GM12878 (cell line): ENCODE measurements around the gene ANKRD33B. TPM values are rescaled to one million over a fixed set of nuclear protein-coding genes. Genes with fewer than 3 reads are reported as not detected.
A peak's percentile ranks its signal among the peaks of the same experiment; 100 is the strongest.

ENCODE experiments used
- ATAC-seq: fragments of 200-7000 bp; cut with Tn5 transposase; 3 replicates; pipeline ENCODE4 v1.9.1; 2020; ENCODE audit warnings: mild to moderate bottlenecking, moderate library complexity
- BruUV-seq: library from RNA; stranded (reverse); fragments of 400-500 nt; replicated peaks from 2 replicates; lab custom pipeline; 2021; lab: Mats Ljungman, UMichigan
- CTCF ChIA-PET: fragments of 300-600 bp; sonication (Branson Sonifier 250); formaldehyde crosslinking; extraction: SDS; loops from one replicate; lab custom pipeline; 2021; ENCODE audit warnings: inconsistent platforms; lab: Yijun Ruan, JAX
- POLR2A ChIA-PET: fragments of 350-600 bp; formaldehyde crosslinking; extraction: SDS; loops from one replicate; lab custom pipeline; 2021; ENCODE audit warnings: inconsistent platforms; lab: Charles Lee
- RAD21 ChIA-PET: fragments of 300-600 bp; sonication (Branson Sonifier 250); formaldehyde crosslinking; loops from one replicate; lab custom pipeline; 2023; ENCODE audit warnings: antibody characterized with exemption; ENCODE audit not compliant: unreplicated experiment; lab: Charles Lee
- SMC1A ChIA-PET: fragments of 300-600 bp; sonication (Branson Sonifier 250); formaldehyde crosslinking; loops from one replicate; lab custom pipeline; 2023; ENCODE audit not compliant: unreplicated experiment, uncharacterized antibody; lab: Charles Lee
- DNase-seq: peaks from one replicate; pipeline ENCODE4 v3.0.0-alpha.2; 2011; ENCODE audit warnings: low read depth, low spot score
- FAIRE-seq: peaks from 3 replicates; lab custom pipeline; 2011; peaks lifted over from hg19 to GRCh38; lab: Jason Lieb, UNC
- H2AFZ ChIP-seq: 2 replicates; pipeline ENCODE4 v1.6.0; 2011; ENCODE audit warnings: low read depth, low read length, control low read depth; ENCODE audit not compliant: control insufficient read depth
- H3K27ac ChIP-seq: 2 replicates; pipeline ENCODE4 v1.5.1; 2011; ENCODE audit warnings: control low read depth; ENCODE audit not compliant: control insufficient read depth, insufficient read depth
- H3K27me3 ChIP-seq, 2 experiments: replicated peaks in 1 of 2; 2 replicates each; pipeline versions ENCODE4 v1.6.0 to v1.6.1; 2011; ENCODE audit warnings: low read length in 1 of 2; ENCODE audit not compliant: control insufficient read depth in 2 of 2, insufficient read depth in 2 of 2
- H3K36me3 ChIP-seq, 2 experiments: 2 replicates each; pipeline ENCODE4 v1.5.1; 2011; ENCODE audit warnings: low read length in 1 of 2; ENCODE audit not compliant: control insufficient read depth in 2 of 2, insufficient read depth in 2 of 2
- H3K4me1 ChIP-seq: 2 replicates; pipeline ENCODE4 v1.6.1; 2011; ENCODE audit warnings: mild to moderate bottlenecking, low read length, moderate library complexity, mixed read lengths; ENCODE audit not compliant: control insufficient read depth, insufficient read depth
- H3K4me2 ChIP-seq: 2 replicates; pipeline ENCODE4 v1.6.0; 2011; ENCODE audit warnings: control low read depth; ENCODE audit not compliant: control insufficient read depth, insufficient read depth
- H3K4me3 ChIP-seq: fragments of 200-600 bp; sonication (generic); 2 replicates; pipeline ENCODE4 v1.5.1; 2016
- H3K79me2 ChIP-seq: 2 replicates; pipeline ENCODE4 v1.6.0; 2011; ENCODE audit warnings: low read length; ENCODE audit not compliant: control insufficient read depth, insufficient read depth
- H3K9ac ChIP-seq: 2 replicates; pipeline ENCODE4 v1.8.0; 2011; ENCODE audit warnings: low read length, control low read depth, mixed read lengths; ENCODE audit not compliant: control insufficient read depth, insufficient read depth
- H3K9me3 ChIP-seq: replicated peaks from 3 replicates; pipeline ENCODE4 v1.5.1; 2011; ENCODE audit warnings: mild to moderate bottlenecking, low read length; ENCODE audit not compliant: control insufficient read depth, insufficient read depth
- H4K20me1 ChIP-seq: 2 replicates; pipeline ENCODE4 v1.6.0; 2011; ENCODE audit not compliant: control insufficient read depth, insufficient read depth
- ETV6 ChIP-seq, 2 experiments: fragments of 450-650 bp in 1 of 2; IDR thresholded peaks in 1 of 2; conservative IDR thresholded peaks in 1 of 2; 2 replicates each; pipeline ENCODE4 v1.6.1; 2014; ENCODE audit warnings: antibody characterized with exemption in 1 of 2, borderline replicate concordance in 1 of 2, low read depth in 1 of 2, mild to moderate bottlenecking in 1 of 2, moderate library complexity in 1 of 2
- HCFC1 ChIP-seq: fragments of 150-350 bp; IDR thresholded peaks from 2 replicates; pipeline ENCODE4 v1.6.1; 2014; ENCODE audit warnings: low read length
- IKZF1 ChIP-seq: fragments of 450-650 bp; conservative IDR thresholded peaks from 2 replicates; pipeline ENCODE4 v1.6.1; 2017; ENCODE audit warnings: antibody characterized with exemption, mild to moderate bottlenecking
- KAT2A ChIP-seq: conservative IDR thresholded peaks from 2 replicates; pipeline ENCODE4 v1.6.1; 2011; ENCODE audit warnings: low read depth, low read length; ENCODE audit not compliant: control insufficient read depth
- NBN ChIP-seq: fragments of 450-650 bp; IDR thresholded peaks from 2 replicates; pipeline ENCODE4 v1.6.1; 2016
- NRF1 ChIP-seq: conservative IDR thresholded peaks from 2 replicates; pipeline ENCODE4 v1.6.1; 2011; ENCODE audit warnings: mild to moderate bottlenecking, low read depth, low read length, improper control_type of control experiment
- SUPT20H ChIP-seq: IDR thresholded peaks from 2 replicates; pipeline ENCODE4 v1.6.1; 2011; ENCODE audit warnings: low read depth, mild to moderate bottlenecking, low read length, moderate library complexity, borderline replicate concordance; ENCODE audit not compliant: control insufficient read depth
- WRNIP1 ChIP-seq: IDR thresholded peaks from 2 replicates; pipeline ENCODE4 v1.6.1; 2011; ENCODE audit warnings: low read depth, low read length, improper control_type of control experiment, borderline replicate concordance
- WGBS: methylation state at CpG from one replicate; pipeline ENCODE4 v1.1.6; 2016; ENCODE audit warnings: low lambda C conversion rate; ENCODE audit not compliant: insufficient replicate concordance, insufficient coverage; ENCODE audit errors: missing lambda C conversion rate; 5-methylcytosine and 5-hydroxymethylcytosine counted together
- in situ Hi-C: fragments of 300-500 bp; cut with MboI; formaldehyde crosslinking; loops from 9 replicates; pipeline ENCODE4 v1.14.3; 2018; ENCODE audit warnings: mixed read lengths
- intact Hi-C: fragments of 100-400 bp; cut with micrococcal nuclease; formaldehyde crosslinking; loops from one replicate; pipeline ENCODE4 v1.14.2; 2022; ENCODE audit not compliant: unreplicated experiment
- polyA plus RNA-seq, 11 experiments: library from polyadenylated mRNA; depleted of rRNA in 4 of 11; unstranded in 6 of 11; stranded (reverse) in 5 of 11; fragments of >200 nt; fragmentation: Nextera tagmentation in 4 of 11; fragmentation: Illumina TruSeq in 1 of 11; extraction: Ambion mirVana in 4 of 11; extraction: Trizol in 1 of 11; gene quantifications; 1 replicate in 1 of 11; 2 replicates in 10 of 11; pipeline versions ENCODE4 v1.2.1 to v1.2.3, GENCODE V29; 2011 to 2016; ENCODE audit warnings: inconsistent platforms in 2 of 11, missing spikeins in 2 of 11, low read depth in 1 of 11
- total RNA-seq, 4 experiments: library from RNA; depleted of rRNA in 3 of 4; stranded (reverse); fragments of >200 nt in 3 of 4; fragmentation: Illumina TruSeq in 1 of 4; extraction: Trizol in 1 of 4; gene quantifications; 2 replicates each; pipeline versions ENCODE4 v1.2.1 to v1.2.3, GENCODE V29; 2013 to 2021
- TF ChIP-seq, protein P1 (sequence below): fragments of 450-650 bp; IDR thresholded peaks from 2 replicates; pipeline ENCODE4 v1.6.1; 2017; ENCODE audit warnings: antibody characterized with exemption, mild to moderate bottlenecking, moderate library complexity
- TF ChIP-seq, protein P2 (sequence below): fragments of 450-650 bp; IDR thresholded peaks from 2 replicates; pipeline ENCODE4 v1.6.1; 2017; ENCODE audit warnings: borderline replicate concordance
- TF ChIP-seq, protein P3 (sequence below): IDR thresholded peaks from 2 replicates; pipeline ENCODE4 v1.6.1; 2012; ENCODE audit warnings: low read depth, low read length, improper control_type of control experiment
- TF ChIP-seq, protein P4 (sequence below): fragments of 450-650 bp; IDR thresholded peaks from 2 replicates; pipeline ENCODE4 v1.6.1; 2016; ENCODE audit warnings: mild to moderate bottlenecking, moderate library complexity, borderline replicate concordance

The ANKRD33B gene
- total and polyA plus RNA-seq, 10 of the 15 experiments (the other 5 are each of a cell fraction or from before 2014, with no cell fraction given) = 4.9 to 61.6 (median 15.6) TPM

DNA sequence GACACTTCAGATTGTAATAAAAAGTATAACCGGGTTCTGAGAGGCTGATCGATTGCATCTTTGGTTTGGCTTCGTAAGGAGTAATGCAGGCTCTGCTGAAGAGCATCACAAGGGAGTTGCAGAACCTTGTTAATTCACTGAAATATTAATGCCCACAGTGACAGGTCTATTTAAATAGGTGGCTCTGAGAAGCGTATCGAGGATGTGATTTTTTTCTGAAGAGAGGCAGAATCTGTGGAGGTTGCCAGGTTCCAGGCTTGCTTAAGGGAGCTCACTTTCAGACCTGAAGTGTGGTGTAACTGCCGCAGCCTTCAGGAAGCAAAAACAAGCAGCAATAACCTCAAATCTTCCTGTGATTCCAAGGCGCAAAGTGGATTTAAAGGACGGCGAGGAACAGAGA, 80.3 kb downstream of the ANKRD33B start:
- Histone ChIP-seq H3K4me1 (peaks cover 13% of the 10 kb centered on the region), H3K4me3 (no peak overlapping the region), H3K27me3 (no peaks in the 10 kb centered on the region), H3K79me2 (peaks cover 52% of the 10 kb centered on the region), H3K36me3 (peaks cover 12 to 33% of the 10 kb centered on the region in 2 experiments), H3K4me2 (no peak overlapping the region), H4K20me1 (no peaks in the 10 kb centered on the region), H3K9ac (no peak overlapping the region), H3K27ac (peak overlapping the region; percentile 27), H3K9me3 (peaks cover 2% of the 10 kb centered on the region; the same call in 2 of the 3 replicates), H2AFZ (no peak overlapping the region; the same call in 1 of the 2 replicates)
- intact Hi-C loops (no loop called here), in situ Hi-C loops (no loop called here)
- 98% methylated on average over 9 of the region's 9 CpGs for WGBS
- SMC1A ChIA-PET = interaction anchor here (0.6 to 1.2 kb wide), 2 partner anchors 35 to 66 kb away, joined by 4 to 5 read pairs; no protein-coding TSS in a partner anchor
- no peak for TF ChIP-seq HCFC1
- no peak for TF ChIP-seq KAT2A
- TF ChIP-seq, protein P1, sequence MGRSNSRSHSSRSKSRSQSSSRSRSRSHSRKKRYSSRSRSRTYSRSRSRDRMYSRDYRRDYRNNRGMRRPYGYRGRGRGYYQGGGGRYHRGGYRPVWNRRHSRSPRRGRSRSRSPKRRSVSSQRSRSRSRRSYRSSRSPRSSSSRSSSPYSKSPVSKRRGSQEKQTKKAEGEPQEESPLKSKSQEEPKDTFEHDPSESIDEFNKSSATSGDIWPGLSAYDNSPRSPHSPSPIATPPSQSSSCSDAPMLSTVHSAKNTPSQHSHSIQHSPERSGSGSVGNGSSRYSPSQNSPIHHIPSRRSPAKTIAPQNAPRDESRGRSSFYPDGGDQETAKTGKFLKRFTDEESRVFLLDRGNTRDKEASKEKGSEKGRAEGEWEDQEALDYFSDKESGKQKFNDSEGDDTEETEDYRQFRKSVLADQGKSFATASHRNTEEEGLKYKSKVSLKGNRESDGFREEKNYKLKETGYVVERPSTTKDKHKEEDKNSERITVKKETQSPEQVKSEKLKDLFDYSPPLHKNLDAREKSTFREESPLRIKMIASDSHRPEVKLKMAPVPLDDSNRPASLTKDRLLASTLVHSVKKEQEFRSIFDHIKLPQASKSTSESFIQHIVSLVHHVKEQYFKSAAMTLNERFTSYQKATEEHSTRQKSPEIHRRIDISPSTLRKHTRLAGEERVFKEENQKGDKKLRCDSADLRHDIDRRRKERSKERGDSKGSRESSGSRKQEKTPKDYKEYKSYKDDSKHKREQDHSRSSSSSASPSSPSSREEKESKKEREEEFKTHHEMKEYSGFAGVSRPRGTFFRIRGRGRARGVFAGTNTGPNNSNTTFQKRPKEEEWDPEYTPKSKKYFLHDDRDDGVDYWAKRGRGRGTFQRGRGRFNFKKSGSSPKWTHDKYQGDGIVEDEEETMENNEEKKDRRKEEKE = no peak
- TF ChIP-seq, protein P2, sequence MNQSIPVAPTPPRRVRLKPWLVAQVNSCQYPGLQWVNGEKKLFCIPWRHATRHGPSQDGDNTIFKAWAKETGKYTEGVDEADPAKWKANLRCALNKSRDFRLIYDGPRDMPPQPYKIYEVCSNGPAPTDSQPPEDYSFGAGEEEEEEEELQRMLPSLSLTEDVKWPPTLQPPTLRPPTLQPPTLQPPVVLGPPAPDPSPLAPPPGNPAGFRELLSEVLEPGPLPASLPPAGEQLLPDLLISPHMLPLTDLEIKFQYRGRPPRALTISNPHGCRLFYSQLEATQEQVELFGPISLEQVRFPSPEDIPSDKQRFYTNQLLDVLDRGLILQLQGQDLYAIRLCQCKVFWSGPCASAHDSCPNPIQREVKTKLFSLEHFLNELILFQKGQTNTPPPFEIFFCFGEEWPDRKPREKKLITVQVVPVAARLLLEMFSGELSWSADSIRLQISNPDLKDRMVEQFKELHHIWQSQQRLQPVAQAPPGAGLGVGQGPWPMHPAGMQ = no peak
- no peak for TF ChIP-seq ETV6 (conservative IDR thresholded peaks at IDR 0.05 in 1 of 2, IDR thresholded peaks at IDR 0.05 in 1 of 2; ENCODE audit: borderline replicate concordance in 1 of 2, low read depth in 1 of 2)
- TF ChIP-seq WRNIP1 = no peak
- TF ChIP-seq, protein P3, sequence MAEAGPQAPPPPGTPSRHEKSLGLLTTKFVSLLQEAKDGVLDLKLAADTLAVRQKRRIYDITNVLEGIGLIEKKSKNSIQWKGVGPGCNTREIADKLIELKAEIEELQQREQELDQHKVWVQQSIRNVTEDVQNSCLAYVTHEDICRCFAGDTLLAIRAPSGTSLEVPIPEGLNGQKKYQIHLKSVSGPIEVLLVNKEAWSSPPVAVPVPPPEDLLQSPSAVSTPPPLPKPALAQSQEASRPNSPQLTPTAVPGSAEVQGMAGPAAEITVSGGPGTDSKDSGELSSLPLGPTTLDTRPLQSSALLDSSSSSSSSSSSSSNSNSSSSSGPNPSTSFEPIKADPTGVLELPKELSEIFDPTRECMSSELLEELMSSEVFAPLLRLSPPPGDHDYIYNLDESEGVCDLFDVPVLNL = no peak
- no peak for TF ChIP-seq SUPT20H
- no peak for TF ChIP-seq NBN
- TF ChIP-seq IKZF1 = no peak
- TF ChIP-seq NRF1 = no peak
- TF ChIP-seq, protein P4, sequence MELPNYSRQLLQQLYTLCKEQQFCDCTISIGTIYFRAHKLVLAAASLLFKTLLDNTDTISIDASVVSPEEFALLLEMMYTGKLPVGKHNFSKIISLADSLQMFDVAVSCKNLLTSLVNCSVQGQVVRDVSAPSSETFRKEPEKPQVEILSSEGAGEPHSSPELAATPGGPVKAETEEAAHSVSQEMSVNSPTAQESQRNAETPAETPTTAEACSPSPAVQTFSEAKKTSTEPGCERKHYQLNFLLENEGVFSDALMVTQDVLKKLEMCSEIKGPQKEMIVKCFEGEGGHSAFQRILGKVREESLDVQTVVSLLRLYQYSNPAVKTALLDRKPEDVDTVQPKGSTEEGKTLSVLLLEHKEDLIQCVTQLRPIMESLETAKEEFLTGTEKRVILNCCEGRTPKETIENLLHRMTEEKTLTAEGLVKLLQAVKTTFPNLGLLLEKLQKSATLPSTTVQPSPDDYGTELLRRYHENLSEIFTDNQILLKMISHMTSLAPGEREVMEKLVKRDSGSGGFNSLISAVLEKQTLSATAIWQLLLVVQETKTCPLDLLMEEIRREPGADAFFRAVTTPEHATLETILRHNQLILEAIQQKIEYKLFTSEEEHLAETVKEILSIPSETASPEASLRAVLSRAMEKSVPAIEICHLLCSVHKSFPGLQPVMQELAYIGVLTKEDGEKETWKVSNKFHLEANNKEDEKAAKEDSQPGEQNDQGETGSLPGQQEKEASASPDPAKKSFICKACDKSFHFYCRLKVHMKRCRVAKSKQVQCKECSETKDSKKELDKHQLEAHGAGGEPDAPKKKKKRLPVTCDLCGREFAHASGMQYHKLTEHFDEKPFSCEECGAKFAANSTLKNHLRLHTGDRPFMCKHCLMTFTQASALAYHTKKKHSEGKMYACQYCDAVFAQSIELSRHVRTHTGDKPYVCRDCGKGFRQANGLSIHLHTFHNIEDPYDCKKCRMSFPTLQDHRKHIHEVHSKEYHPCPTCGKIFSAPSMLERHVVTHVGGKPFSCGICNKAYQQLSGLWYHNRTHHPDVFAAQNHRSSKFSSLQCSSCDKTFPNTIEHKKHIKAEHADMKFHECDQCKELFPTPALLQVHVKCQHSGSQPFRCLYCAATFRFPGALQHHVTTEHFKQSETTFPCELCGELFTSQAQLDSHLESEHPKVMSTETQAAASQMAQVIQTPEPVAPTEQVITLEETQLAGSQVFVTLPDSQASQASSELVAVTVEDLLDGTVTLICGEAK = no peak
- no peak for FAIRE-seq
- CTCF ChIA-PET = interaction anchor here (0.6 to 2.8 kb wide), 4 partner anchors 9 to 191 kb away, joined by 3 to 8 read pairs (median 4); no protein-coding TSS in a partner anchor
- no peak for DNase-seq
- no peak for ATAC-seq
- RAD21 ChIA-PET = interaction anchor here (0.6 to 1.6 kb wide), 2 partner anchors 17 to 46 kb away, joined by 3 to 4 read pairs; no protein-coding TSS in a partner anchor
- POLR2A ChIA-PET = interaction anchor here (0.6 to 1.5 kb wide), 7 partner anchors 9 to 204 kb away, joined by 3 to 6 read pairs (median 5); no protein-coding TSS in a partner anchor
- BruUV-seq = TSS peak; percentile 9
